Measurements from ENCODE around the gene TMEM25. TPM values are rescaled to one million over a fixed set of nuclear protein-coding genes. Genes with fewer than 3 reads are reported as not detected.

Gene TMEM25
- total and polyA plus RNA-seq, 2 of the 13 experiments (the other 11 are each of a cell fraction or from before 2014, with no cell fraction given), result 7.5 to 17.2 TPM

GRCh38 chr11:118530683-118531596 lies at the start of gene TMEM25 (continued):
- TF ChIP-seq ZBTB40 (IDR thresholded peaks at IDR 0.05), result no peak
- TF ChIP-seq ZBTB40 (CRISPR knock-in tag; IDR thresholded peaks at IDR 0.05), result no peak; the same call in 1 of the 2 replicates
- TF ChIP-seq SYNCRIP (IDR thresholded peaks at IDR 0.05; ENCODE audit: insufficient read depth, low read depth, low read length), result no peak
- TF ChIP-seq CEBPZ (IDR thresholded peaks at IDR 0.05; ENCODE audit: low read length), result no peak
- peak; percentile 87; the same call in 1 of the 2 replicates for TF ChIP-seq ZNF563 (CRISPR knock-in tag; IDR thresholded peaks at IDR 0.05)
- TF ChIP-seq ZNF318 (CRISPR knock-in tag; IDR thresholded peaks at IDR 0.05), result no peak

Measured in HepG2 (cell line).